ENCODE results near the gene LHX4.

The LHX4 gene

DNA sequence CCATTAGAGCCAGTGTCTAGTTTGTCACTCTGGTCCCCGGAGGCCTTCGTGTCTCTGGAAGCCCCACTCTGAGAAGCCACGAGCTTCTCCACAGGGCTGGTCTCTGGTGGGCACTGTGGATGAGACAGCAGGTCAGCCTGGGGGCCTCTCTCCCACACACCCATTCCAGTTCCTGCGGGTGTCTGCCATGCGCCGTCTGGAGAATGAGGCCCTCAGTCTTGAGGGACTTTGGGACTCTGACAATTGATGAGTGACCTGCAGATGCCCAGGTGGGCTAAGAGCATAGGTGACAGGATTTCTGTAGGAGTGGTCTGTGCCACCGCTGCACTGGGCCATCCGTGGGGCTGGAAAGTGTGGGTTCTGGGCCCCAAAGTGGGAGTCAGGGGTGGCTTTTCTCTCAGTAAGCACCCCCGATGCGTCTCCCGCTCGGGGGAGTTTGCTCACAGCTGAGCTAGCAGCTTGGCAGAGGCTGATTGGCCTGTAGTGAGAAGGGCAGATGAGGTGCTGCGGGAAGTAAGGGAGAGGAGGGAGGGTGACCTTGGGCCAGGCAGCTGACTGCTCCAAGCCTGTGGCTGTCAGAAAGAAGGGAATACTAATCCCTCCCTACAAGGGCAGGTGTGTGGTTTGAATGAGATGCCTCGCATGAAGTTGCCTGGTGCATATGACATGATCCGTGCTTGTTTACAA lies 26.4 kb downstream of the LHX4 start:
- TF ChIP-seq, protein P1, sequence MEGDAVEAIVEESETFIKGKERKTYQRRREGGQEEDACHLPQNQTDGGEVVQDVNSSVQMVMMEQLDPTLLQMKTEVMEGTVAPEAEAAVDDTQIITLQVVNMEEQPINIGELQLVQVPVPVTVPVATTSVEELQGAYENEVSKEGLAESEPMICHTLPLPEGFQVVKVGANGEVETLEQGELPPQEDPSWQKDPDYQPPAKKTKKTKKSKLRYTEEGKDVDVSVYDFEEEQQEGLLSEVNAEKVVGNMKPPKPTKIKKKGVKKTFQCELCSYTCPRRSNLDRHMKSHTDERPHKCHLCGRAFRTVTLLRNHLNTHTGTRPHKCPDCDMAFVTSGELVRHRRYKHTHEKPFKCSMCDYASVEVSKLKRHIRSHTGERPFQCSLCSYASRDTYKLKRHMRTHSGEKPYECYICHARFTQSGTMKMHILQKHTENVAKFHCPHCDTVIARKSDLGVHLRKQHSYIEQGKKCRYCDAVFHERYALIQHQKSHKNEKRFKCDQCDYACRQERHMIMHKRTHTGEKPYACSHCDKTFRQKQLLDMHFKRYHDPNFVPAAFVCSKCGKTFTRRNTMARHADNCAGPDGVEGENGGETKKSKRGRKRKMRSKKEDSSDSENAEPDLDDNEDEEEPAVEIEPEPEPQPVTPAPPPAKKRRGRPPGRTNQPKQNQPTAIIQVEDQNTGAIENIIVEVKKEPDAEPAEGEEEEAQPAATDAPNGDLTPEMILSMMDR (IDR thresholded peaks at IDR 0.05; ENCODE audit: low read depth, low read length): no peak
- no peak for DNase-seq (ENCODE audit: extremely low read depth, low read depth)

DNA sequence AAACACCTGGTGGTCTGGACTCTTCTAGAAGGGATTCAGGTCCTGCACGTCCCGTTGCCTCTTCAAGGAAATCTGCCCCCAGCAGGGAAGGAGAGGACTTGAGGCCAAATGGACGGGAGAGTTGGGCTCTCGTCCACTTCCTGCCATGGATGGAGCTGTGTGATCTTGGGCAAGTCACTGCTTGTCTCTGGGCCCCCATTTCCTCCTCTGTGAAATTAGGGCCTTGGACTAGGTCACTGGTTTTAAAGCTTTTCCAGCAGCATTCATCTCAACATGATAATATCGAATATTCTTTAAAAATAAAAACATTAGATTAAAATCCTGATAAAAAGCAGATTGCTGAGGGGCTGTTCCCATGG lies 26.9 kb downstream of the LHX4 start:
- TF ChIP-seq, protein P1 (IDR thresholded peaks at IDR 0.05; ENCODE audit: low read depth, low read length): no peak
- DNase-seq (ENCODE audit: extremely low read depth, low read depth): no peak

DNA sequence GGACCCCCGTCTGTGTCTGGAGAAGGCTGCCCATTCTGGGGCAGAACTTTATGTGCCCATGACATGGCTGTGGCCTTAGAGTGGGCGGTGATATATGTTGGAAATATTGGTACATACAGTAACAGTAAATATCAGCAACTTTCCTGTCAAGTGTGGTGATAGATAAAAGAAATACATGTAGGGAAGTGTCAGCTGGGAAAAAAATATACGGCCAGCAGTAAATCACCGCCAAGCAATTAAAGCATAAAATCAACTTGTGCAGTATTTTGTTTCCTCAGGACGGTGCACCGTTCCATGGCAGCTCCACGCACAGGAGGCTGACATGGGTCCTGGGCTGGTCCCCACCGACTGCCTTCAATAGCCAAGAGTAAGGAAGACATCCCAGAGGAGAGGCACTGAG lies 27.4 kb downstream of the LHX4 start:
- TF ChIP-seq, protein P1 (IDR thresholded peaks at IDR 0.05; ENCODE audit: low read depth, low read length): no peak
- DNase-seq (ENCODE audit: extremely low read depth, low read depth): no peak

DNA sequence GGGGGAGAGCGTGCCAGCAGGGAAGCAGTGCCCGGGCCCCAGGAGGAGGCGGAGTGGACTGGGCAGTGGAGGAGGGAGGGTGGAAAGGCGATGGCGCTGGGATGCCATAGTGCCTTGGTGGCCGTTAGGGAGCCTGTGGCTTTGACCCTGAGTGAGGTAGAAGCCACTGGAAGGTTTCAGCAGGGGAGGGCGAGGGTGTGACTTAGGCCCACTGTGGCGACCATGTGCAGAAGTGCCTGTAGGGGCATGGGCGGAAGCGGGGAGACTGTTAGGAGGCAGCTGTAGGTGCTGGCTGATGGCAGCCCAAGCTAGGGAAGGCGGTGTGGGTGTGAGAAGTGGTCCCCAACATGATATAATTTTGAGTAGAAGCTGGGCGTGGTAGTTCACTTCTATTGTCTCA lies 28.2 kb downstream of the LHX4 start:
- TF ChIP-seq, protein P1 (IDR thresholded peaks at IDR 0.05; ENCODE audit: low read depth, low read length): no peak
- DNase-seq (ENCODE audit: extremely low read depth, low read depth): no peak

DNA sequence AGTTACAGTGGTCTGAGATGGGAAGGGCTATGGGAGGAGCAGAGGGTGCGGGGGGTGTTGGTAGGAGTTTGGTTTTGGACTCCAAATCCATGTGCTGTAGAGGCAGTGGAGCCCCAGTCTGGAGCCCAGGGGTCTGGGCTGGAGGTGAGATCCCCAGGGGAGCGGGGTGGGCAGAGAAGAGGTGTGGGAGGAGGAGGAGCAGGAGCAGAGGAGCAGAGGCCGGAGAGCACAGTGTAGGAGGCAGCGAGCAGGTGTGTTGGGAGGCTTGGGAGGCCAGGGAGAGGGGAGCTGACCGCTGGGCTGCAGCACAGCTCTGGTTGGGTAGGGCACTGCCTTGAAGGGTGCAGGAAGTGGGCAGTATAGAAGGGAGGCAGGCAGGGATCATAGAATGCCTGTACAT lies 28.9 kb downstream of the LHX4 start:
- no peak for DNase-seq (ENCODE audit: extremely low read depth, low read depth)
- TF ChIP-seq, protein P1 (IDR thresholded peaks at IDR 0.05; ENCODE audit: low read depth, low read length): no peak

DNA sequence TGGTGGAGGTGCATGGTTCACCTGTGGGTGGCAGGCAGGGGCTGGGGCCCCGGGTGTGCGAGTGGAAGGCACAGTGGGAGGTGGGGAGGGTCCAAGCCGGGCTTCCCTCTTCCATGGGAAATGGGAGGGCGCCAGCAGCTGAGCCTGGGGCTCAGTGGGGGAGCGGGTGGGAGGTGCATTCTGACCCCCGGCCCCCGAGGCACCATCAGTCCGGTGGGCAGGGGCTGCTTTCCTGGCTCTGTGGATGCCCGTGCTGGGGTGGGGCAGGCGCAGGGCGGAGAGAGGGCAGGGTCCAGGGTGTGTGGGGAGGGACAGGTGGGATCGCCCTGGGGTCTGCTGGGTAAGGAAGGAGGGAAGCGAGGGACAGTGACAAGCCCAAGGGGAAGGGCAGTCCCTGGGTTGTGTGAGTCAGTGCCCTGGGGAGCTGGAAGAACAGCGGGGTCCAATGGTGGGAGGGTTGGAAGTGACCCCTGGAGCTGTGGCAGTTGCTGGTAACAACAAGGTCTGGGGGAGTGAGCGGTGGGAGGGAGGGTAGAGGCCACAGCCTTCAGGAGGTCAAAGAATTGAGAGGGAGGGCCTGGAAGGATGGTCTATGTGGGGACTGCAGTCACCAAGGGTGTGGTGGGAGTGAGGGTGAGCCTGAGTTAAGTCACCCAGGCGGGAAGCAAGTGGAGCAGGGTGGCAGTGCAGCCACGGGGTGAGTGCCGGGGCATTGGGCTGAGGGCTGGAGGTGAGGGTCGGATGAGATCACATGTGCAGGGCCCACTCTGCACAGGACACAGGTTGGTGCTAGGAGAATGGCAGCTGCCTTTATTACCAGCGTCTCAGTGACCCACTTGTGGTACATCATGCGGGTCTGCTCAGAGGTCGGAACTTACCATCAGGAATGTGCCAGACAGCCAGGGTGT lies 29.6 kb downstream of the LHX4 start:
- TF ChIP-seq, protein P1 (IDR thresholded peaks at IDR 0.05; ENCODE audit: low read depth, low read length): no peak
- DNase-seq (ENCODE audit: extremely low read depth, low read depth): no peak

DNA sequence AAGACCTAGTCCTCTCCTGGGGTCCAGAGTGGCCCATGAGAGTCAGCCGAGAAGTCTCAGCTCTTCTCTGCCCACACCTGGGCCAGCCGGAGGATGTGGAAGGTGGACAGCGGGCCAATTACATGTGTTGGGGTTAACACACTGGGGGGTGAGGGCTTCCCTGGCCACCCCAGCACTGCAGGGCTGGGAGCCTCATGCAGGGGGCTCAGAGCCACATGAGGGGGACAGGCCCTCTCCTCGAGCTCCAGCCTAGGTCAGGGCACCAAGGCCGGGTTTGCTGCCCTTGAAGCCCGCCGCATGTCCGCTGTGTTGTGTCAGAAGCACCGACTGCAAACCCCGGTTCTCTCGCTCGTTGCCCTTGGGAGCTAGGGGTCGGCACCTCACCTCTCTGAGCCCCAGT lies 30.5 kb downstream of the LHX4 start:
- TF ChIP-seq, protein P1 (IDR thresholded peaks at IDR 0.05; ENCODE audit: low read depth, low read length): no peak
- no peak for DNase-seq (ENCODE audit: extremely low read depth, low read depth)
